ENCODE results near the gene UBE2E2.
"Not testable (repeated sequence)": the region's sequence is repeated elsewhere in the genome, so short reads cannot be mapped to it uniquely, and the experiment has no call there.

Gene UBE2E2

DNA sequence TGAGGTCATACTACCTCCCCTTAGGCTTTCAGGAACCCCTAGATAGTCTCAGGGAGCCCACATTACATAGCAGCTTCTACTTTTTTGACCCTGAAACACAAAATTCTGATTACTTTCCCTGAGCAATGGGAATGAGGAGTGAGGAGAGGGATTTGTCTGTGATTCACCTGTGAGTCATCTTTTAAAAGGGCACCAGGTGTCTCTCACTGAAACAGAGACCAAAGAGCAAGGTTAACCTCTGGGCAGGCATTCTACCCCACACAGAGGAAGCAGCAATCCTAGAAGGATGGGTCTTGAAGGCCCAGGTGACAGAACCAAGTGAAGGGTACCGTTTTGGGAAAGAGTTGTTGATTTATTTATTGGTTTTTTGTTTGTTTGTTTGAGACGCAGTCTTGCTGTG, 31.1 kb upstream of the UBE2E2 start:
- TF ChIP-seq, protein P1, sequence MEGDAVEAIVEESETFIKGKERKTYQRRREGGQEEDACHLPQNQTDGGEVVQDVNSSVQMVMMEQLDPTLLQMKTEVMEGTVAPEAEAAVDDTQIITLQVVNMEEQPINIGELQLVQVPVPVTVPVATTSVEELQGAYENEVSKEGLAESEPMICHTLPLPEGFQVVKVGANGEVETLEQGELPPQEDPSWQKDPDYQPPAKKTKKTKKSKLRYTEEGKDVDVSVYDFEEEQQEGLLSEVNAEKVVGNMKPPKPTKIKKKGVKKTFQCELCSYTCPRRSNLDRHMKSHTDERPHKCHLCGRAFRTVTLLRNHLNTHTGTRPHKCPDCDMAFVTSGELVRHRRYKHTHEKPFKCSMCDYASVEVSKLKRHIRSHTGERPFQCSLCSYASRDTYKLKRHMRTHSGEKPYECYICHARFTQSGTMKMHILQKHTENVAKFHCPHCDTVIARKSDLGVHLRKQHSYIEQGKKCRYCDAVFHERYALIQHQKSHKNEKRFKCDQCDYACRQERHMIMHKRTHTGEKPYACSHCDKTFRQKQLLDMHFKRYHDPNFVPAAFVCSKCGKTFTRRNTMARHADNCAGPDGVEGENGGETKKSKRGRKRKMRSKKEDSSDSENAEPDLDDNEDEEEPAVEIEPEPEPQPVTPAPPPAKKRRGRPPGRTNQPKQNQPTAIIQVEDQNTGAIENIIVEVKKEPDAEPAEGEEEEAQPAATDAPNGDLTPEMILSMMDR (conservative IDR thresholded peaks at IDR 0.05; ENCODE audit: low read depth, low read length) = no peak
- H3K4me3 ChIP-seq (ENCODE audit: low read depth, low read length) = no peak overlapping the region

DNA sequence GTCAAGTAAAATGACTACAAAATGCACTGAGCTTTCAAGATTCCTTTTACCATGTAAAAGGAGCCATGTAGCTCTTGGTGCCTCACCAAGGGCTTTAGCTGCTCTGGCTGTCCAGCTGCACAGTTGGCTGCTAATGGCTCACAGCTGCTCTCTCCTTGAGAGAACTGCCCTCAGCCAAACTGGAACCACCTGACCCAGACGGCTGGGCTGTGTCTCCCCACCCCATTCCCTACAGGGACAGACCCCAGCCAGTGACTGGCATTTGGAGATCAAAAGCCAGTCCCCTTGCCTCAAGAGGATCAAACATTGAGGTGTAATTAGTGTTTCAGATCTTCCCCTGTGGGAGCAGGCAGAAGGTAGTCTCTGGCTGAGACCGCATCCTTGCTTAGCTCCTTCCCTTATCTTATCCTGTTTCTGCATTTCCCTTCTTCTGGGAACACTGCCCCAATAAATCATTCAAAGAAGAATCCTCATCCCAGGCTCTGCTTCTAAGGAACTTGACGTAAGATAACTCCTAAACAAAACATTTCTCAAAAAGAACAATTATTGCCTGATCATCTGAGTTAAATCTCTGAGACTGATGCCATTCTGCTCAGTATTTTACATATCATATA, 28.6 kb upstream of the UBE2E2 start:
- TF ChIP-seq, protein P1 (conservative IDR thresholded peaks at IDR 0.05; ENCODE audit: low read depth, low read length) = no peak
- no peak for DNase-seq (ENCODE audit: low read depth)
- no peak overlapping the region for H3K4me3 ChIP-seq (ENCODE audit: low read depth, low read length)

More for the DNA sequence above, 31.1 kb upstream of the UBE2E2 start:
- no peak for DNase-seq (ENCODE audit: low read depth)

DNA sequence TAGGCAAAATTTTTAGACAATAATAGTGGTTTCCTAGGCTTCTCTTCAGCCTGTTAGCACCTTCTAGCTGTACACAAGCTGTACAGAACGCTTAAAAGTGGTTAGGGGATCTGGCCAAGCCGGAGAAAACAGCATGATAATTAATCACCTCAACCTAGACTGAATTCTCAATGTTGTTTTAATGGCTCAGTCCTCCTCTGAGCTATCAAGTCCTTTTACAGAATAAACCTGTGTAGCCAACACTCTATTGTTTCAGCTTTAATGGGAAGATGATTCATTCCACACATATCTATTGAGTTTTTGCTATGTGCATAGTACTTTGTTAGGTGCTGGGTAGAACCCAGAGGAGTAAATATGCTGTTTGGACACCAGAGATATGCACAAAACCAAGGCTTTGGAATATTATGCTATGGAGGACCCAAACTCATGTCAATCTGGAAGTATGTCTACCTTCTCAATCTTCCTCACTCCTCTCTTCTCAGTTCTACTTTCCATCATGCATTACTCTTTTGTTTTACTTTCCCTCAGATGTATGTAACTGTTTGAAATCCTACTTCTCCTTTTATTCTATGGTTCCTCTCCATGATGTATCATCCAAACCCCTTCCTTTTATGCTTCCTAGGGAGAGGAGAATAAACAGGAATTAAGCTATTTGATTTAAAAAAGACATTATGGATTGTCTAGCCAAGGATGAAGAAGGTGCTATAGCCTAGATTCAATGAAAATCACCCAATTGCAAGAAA, 27.6 kb upstream of the UBE2E2 start:
- TF ChIP-seq, protein P1 (conservative IDR thresholded peaks at IDR 0.05; ENCODE audit: low read depth, low read length) = no peak
- DNase-seq (ENCODE audit: low read depth) = no peak
- H3K4me3 ChIP-seq (ENCODE audit: low read depth, low read length) = no peak overlapping the region

DNA sequence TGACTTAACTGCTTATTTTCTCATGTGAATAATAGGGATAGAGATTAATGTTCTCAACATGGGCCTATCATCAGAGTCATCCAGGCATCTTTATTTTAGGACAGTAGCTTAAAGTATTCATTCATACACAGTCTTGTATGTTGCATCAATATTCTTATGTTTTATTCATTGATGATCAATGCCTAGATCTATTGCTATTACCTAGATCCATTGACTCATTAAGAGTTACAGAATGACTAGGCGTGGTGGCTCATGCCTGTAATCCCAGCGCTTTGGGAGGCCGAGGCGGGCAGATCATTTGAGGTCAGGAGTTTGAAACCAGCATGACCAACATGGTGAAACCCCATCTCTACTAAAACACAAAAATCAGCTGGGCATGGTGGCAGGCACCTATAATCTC, 26.3 kb upstream of the UBE2E2 start:
- H3K4me3 ChIP-seq (ENCODE audit: low read depth, low read length); DNase-seq (ENCODE audit: low read depth): not testable (repeated sequence)

DNA sequence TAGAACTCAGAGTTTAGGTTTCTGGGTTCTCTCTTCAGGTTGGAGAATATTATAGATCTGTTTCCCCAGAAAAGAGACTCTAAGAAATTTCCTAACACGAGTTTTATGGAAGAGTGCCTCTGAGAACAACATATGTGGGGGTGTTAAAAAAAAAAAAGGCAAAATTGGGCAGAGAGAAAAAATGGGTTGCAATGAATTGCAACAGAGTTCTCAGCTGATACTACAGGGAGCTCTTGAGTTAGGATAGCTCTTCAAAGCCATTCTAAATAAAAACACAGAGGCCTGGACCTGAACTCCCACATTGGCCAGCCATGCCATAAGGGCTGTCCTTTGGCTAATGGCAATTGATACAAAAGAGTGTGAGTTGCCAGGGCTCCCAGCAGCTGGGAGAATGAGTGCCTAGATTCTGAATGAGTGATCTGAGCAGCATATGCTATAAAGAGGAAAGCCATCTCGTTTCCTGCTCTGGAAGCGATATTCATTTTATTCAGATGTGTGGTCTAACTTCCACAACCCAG, 20.1 kb upstream of the UBE2E2 start:
- TF ChIP-seq, protein P1 (conservative IDR thresholded peaks at IDR 0.05; ENCODE audit: low read depth, low read length) = no peak
- no peak for DNase-seq (ENCODE audit: low read depth)
- no peak overlapping the region for H3K4me3 ChIP-seq (ENCODE audit: low read depth, low read length)

DNA sequence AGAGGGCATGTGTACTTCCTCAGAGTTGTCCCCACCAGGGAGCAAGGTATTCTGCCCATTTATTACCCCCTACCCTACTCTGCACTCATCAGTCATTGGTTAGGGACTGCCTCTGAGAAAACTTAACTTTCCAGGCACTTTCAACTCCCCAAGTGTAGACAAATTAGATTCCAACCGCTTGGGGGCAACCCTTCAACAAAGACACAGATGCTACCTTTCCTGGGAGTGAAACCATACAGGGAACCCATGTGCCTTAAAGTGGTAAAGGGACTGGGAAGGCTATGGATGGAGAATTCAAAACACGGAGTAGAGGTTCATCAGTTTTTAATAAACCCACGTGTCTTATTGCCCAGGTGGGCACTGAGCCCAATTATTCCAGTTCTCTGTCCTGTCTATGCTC, 19.4 kb upstream of the UBE2E2 start:
- no peak overlapping the region for H3K4me3 ChIP-seq (ENCODE audit: low read depth, low read length)
- TF ChIP-seq, protein P1 (conservative IDR thresholded peaks at IDR 0.05; ENCODE audit: low read depth, low read length) = peak; percentile 78
- peak; percentile 84 for DNase-seq (ENCODE audit: low read depth)

DNA sequence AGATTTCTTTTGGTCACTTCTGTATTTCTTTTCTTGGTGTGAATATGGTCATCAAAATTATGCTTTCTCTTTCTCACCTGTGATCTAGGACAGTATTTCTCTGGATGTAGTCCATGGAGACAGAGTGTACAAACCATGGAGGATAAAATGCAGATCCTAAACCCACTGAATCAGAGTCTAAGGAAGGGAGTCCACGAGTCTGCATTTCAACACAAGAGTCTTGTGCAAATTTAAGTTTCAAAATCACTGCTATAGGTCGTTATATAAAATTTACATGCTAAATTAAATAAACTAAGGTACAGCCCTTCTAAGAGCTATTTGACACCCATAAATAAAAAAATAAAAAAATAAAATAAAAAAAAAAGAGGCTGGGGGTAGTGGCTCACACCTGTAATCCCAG, 17.3 kb upstream of the UBE2E2 start:
- TF ChIP-seq, protein P1 (conservative IDR thresholded peaks at IDR 0.05; ENCODE audit: low read depth, low read length) = no peak
- no peak for DNase-seq (ENCODE audit: low read depth)
- H3K4me3 ChIP-seq (ENCODE audit: low read depth, low read length) = no peak overlapping the region

Measured in choroid plexus epithelial cell (primary cell).